ENCODE measurements around the gene FBXO15. TPM values are rescaled to one million over a fixed set of nuclear protein-coding genes. Genes with fewer than 3 reads are reported as not detected.

Gene FBXO15
- total RNA-seq, 1 experiment from 2014 or later, result not detected

- no peak for DNase-seq (ENCODE audit: low spot score)
- in situ Hi-C loops (cut with HindIII; ENCODE audit: low sequenced_read_pairs), result no loop called here
Observed at GRCh38 chr18:74074668-74075564, 72.7 kb downstream of the FBXO15 start.

- in situ Hi-C loops (cut with HindIII; ENCODE audit: low sequenced_read_pairs), result no loop called here
- DNase-seq (ENCODE audit: low spot score), result no peak
Observed at GRCh38 chr18:74073957-74074667, 73.5 kb downstream of the FBXO15 start.

- in situ Hi-C loops (cut with HindIII; ENCODE audit: low sequenced_read_pairs), result no loop called here
- DNase-seq (ENCODE audit: low spot score), result no peak
Observed at GRCh38 chr18:74069178-74070050, 78.2 kb downstream of the FBXO15 start.

- in situ Hi-C loops (cut with HindIII; ENCODE audit: low sequenced_read_pairs), result no loop called here
- no peak for DNase-seq (ENCODE audit: low spot score)
Observed at GRCh38 chr18:74068296-74068695, 79.3 kb downstream of the FBXO15 start.

- in situ Hi-C loops (cut with HindIII; ENCODE audit: low sequenced_read_pairs), result no loop called here
- DNase-seq (ENCODE audit: low spot score), result no peak
Observed at GRCh38 chr18:74066018-74066417, 81.6 kb downstream of the FBXO15 start.

- in situ Hi-C loops (cut with HindIII; ENCODE audit: low sequenced_read_pairs), result no loop called here
Observed at GRCh38 chr18:74065366-74065765, 82.3 kb downstream of the FBXO15 start.

GRCh38 chr18:74064510-74064909 is 83.1 kb downstream of the FBXO15 start:
- DNase-seq (ENCODE audit: low spot score), result no peak
- in situ Hi-C loops (cut with HindIII; ENCODE audit: low sequenced_read_pairs), result no loop called here

More at GRCh38 chr18:74065366-74065765, 82.3 kb downstream of the FBXO15 start:
- DNase-seq (ENCODE audit: low spot score), result no peak

GRCh38 chr18:74063557-74063956 is 84.1 kb downstream of the FBXO15 start:
- in situ Hi-C loops (cut with HindIII; ENCODE audit: low sequenced_read_pairs), result no loop called here
- no peak for DNase-seq (ENCODE audit: low spot score)

GRCh38 chr18:74063023-74063422 is 84.6 kb downstream of the FBXO15 start:
- in situ Hi-C loops (cut with HindIII; ENCODE audit: low sequenced_read_pairs), result no loop called here
- DNase-seq (ENCODE audit: low spot score), result no peak

- DNase-seq (ENCODE audit: low spot score), result no peak
- in situ Hi-C loops (cut with HindIII; ENCODE audit: low sequenced_read_pairs), result no loop called here
Observed at GRCh38 chr18:74062037-74062436, 85.6 kb downstream of the FBXO15 start.

- in situ Hi-C loops (cut with HindIII; ENCODE audit: low sequenced_read_pairs), result no loop called here
- DNase-seq (ENCODE audit: low spot score), result no peak
Observed at GRCh38 chr18:74060579-74060978, 87.1 kb downstream of the FBXO15 start.

- DNase-seq (ENCODE audit: low spot score), result no peak
- in situ Hi-C loops (cut with HindIII; ENCODE audit: low sequenced_read_pairs), result no loop called here
Observed at GRCh38 chr18:74050807-74051206, 96.8 kb downstream of the FBXO15 start.

GRCh38 chr18:74040459-74041332 is 106.9 kb downstream of the FBXO15 start:
- in situ Hi-C loops (cut with HindIII; ENCODE audit: low sequenced_read_pairs), result no loop called here
- no peak for DNase-seq (ENCODE audit: low spot score)

- DNase-seq (ENCODE audit: low spot score), result no peak
- in situ Hi-C loops (cut with HindIII; ENCODE audit: low sequenced_read_pairs), result no loop called here
Observed at GRCh38 chr18:74040008-74040407, 107.6 kb downstream of the FBXO15 start.

- in situ Hi-C loops (cut with HindIII; ENCODE audit: low sequenced_read_pairs), result no loop called here
- DNase-seq (ENCODE audit: low spot score), result no peak
Observed at GRCh38 chr18:74029161-74029560, 118.5 kb downstream of the FBXO15 start.

Data from G401 (cell line).